Measurements from ENCODE around the gene ADPRHL1.

- TF ChIP-seq EZH2phosphoT487 (IDR thresholded peaks at IDR 0.05; ENCODE audit: low read depth, severe bottlenecking, unreplicated experiment): no peak
- no peak for TF ChIP-seq CTCF (IDR thresholded peaks at IDR 0.05; ENCODE audit: poor library complexity)
- TF ChIP-seq EZH2 (IDR thresholded peaks at IDR 0.05; ENCODE audit: borderline replicate concordance): no peak
These were observed 13.1 kb upstream of the ADPRHL1 start for GRCh38 chr13:113466383-113466782.
